Heart right ventricle (tissue), 16 donors: ENCODE results near the gene HLF. TPM values are rescaled to one million over a fixed set of nuclear protein-coding genes. Genes with fewer than 3 reads are reported as not detected.

Experiments
- ATAC-seq, 8 donors: fragments of 200-7000 bp; cut with Tn5 transposase; one replicate each; pipeline ENCODE4 v1.9.1; 2020; ENCODE audit warnings: mild to moderate bottlenecking in 8 of 8, moderate library complexity in 8 of 8, moderate number of reproducible peaks in 1 of 8
- DNase-seq, 2 donors: peaks; one replicate each; pipeline ENCODE4 v3.0.0-alpha.2; 2020
- H3K27ac ChIP-seq, 10 donors: fragments of 200-600 bp; sonication (generic) in 2 of 10; one replicate each; pipeline versions ENCODE4 v1.5.0 to v1.8.0; 2020 to 2022; ENCODE audit warnings: mild to moderate bottlenecking in 3 of 10
- H3K27me3 ChIP-seq, 7 donors: fragments of 200-600 bp; one replicate each; pipeline ENCODE4 v1.8.0; 2021 to 2022; ENCODE audit warnings: mild to moderate bottlenecking in 2 of 7
- H3K36me3 ChIP-seq, 9 donors: fragments of 200-600 bp; sonication (generic) in 1 of 9; one replicate each; pipeline versions ENCODE4 v1.5.0 to v1.8.0; 2020 to 2022; ENCODE audit warnings: mild to moderate bottlenecking in 2 of 9
- H3K4me1 ChIP-seq, 9 donors: fragments of 200-600 bp; sonication (generic) in 1 of 9; one replicate each; pipeline versions ENCODE4 v1.5.0 to v1.8.0; 2020 to 2022; ENCODE audit warnings: mild to moderate bottlenecking in 4 of 9
- H3K4me3 ChIP-seq, 10 donors: fragments of 200-600 bp; sonication (generic) in 2 of 10; one replicate each; pipeline versions ENCODE4 v1.5.0 to v1.8.0; 2020 to 2022; ENCODE audit warnings: mild to moderate bottlenecking in 7 of 10, moderate library complexity in 2 of 10
- H3K9me3 ChIP-seq, 11 donors: fragments of 200-600 bp in 10 of 11; sonication (generic) in 2 of 11; one replicate each; pipeline versions ENCODE4 v1.5.0 to v1.8.0; 2013 to 2022; ENCODE audit warnings: mild to moderate bottlenecking in 2 of 11, control low read depth in 1 of 11, moderate library complexity in 1 of 11
- WGBS, 2 donors: extraction: QIAGEN DNeasy Blood & Tissue Kit; methylation state at CpG; one replicate each; pipeline ENCODE4 v1.1.7; 2013; ENCODE audit warnings: inconsistent platforms in 1 of 2; 5-methylcytosine and 5-hydroxymethylcytosine counted together
- intact Hi-C, 10 donors: fragments of 100-400 bp; cut with DNase I; formaldehyde crosslinking; loops; one replicate each; pipeline versions ENCODE4 v1.11.1 to v1.14.2; 2022
- polyA plus RNA-seq, 2 donors: library from polyadenylated mRNA; stranded (reverse); fragments of 200-250 nt; gene quantifications; one replicate each; pipeline ENCODE4 v1.2.3, GENCODE V29; 2013
- total RNA-seq, 10 donors: library from RNA; stranded (reverse); fragmentation: NEBNext Ultra II Directional in 3 of 10; extraction: Animal tissue kit (Norgen Biotek cat#: 25700) in 3 of 10; gene quantifications; one replicate each; pipeline versions ENCODE4 v1.2.1 to v1.2.4, GENCODE V29; 2021 to 2023
- TF ChIP-seq, protein P1 (sequence below), 9 donors: fragments of 200-600 bp; sonication (generic) in 2 of 9; IDR thresholded peaks; one replicate each; pipeline versions ENCODE4 v1.5.0 to v1.8.0; 2021 to 2022; ENCODE audit warnings: antibody characterized with exemption in 9 of 9, mild to moderate bottlenecking in 5 of 9, moderate library complexity in 1 of 9
- donor health status: Arrhythmogenic right ventricular cardiomyopathy.
- donor health status: ischemic (EF 13 %, LVEDD 7.1; RV severe dilation, severe dysfunction).
- donor health status: healthy with polysubstance abuse.
- donor health status: DM: no; HTN: yes; CAD: no.
- donor health status: DM: no; HTN: no; CAD: no.
- donor health status: ischemic (EF 25% LVEDD 6.9; RV normal size, moderate dysfunction).
- donor health status: ischemic (EF 25% LVEDD 5.7; RV mildly dilated, moderate dysfunction).
- donor health status: healthy.
- donor health status: DM: yes; HTN: yes; CAD: no.
- donor health status: Ischemic cardiomyopathy.
- donor health status: ischemic (EF 35%, LVEDD 5.7; RV mildly dilated, moderate dysfunction).
- donor health status: nonischemic (EF 11% LVEDD 7.7; RV severe dilation, severe dysfunction).
- donor health status: DM: yes; HTN: yes; CAD: no.
- donor health status: PGD.
- donor health status: ischemic (EF 29% LVEDD 5.4; RV normal size, mild dysfunction).
- donor health status: nonischemic (EF 23%, LVEDD 6.1; RV moderate dilation, normal function).

The HLF gene
- total and polyA plus RNA-seq, 12 donors = 4.1 to 42.5 (median 30.1) TPM

DNA sequence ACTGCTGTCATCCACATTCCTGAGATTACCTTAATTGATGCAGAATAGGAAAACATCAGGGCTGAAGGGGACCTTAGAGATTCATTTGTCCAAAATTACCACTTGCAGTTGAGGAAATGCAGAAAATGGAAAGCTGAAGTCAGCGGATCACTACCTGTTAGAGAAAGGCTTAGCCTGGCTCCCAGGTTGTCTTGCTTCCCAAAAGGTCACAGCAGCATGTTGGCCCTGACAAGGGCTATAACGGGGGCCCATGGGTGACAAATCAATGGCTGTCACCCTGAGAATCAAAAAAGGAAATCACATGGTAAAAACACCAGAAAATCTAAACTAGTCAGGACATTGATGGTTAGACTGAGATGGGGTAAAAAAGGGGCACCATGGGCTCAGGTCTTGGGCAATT, 51.7 kb downstream of the HLF start:
- intact Hi-C loops = no loop called here
- peaks cover 0 to 79% (median 0%) of the 10 kb centered on the region in 9 donors for H3K36me3 ChIP-seq
- TF ChIP-seq, protein P1, sequence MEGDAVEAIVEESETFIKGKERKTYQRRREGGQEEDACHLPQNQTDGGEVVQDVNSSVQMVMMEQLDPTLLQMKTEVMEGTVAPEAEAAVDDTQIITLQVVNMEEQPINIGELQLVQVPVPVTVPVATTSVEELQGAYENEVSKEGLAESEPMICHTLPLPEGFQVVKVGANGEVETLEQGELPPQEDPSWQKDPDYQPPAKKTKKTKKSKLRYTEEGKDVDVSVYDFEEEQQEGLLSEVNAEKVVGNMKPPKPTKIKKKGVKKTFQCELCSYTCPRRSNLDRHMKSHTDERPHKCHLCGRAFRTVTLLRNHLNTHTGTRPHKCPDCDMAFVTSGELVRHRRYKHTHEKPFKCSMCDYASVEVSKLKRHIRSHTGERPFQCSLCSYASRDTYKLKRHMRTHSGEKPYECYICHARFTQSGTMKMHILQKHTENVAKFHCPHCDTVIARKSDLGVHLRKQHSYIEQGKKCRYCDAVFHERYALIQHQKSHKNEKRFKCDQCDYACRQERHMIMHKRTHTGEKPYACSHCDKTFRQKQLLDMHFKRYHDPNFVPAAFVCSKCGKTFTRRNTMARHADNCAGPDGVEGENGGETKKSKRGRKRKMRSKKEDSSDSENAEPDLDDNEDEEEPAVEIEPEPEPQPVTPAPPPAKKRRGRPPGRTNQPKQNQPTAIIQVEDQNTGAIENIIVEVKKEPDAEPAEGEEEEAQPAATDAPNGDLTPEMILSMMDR (IDR thresholded peaks at IDR 0.05) = no peak

DNA sequence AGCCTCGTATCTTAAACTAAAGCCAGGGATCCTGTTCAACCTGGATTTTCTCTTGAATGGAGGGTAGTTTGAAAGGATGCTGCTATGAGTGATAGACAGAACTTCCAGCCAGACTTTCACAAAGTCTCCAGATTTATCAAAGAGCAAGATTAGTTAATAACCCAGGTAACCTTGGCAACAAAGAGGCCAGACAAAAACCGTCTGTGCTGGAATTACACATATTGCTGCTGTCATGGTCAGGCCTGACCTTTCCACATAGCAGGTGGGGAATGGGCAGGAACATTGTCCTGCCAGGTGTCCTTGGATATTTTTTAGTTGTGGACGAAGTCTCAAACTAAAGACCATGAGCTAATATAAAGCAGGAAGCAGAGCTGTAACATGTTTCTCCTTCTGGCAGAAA, 52.5 kb downstream of the HLF start:
- TF ChIP-seq, protein P1 (IDR thresholded peaks at IDR 0.05) = no peak
- ATAC-seq (no peak), DNase-seq (no peak)
- 86 to 87% methylated on average over 3 of the region's 3 CpGs for WGBS, 2 donors
- Histone ChIP-seq H3K4me3 (no peak overlapping the region), H3K36me3 (peaks cover 0 to 80% (median 0%) of the 10 kb centered on the region in 9 donors), H3K27ac (no peak overlapping the region), H3K4me1 (peaks cover 0 to 5% (median 0%) of the 10 kb centered on the region in 9 donors), H3K9me3 (no peaks in the 10 kb centered on the region), H3K27me3 (no peaks in the 10 kb centered on the region)
- intact Hi-C loops = no loop called here

More for the DNA sequence above, 51.7 kb downstream of the HLF start:
- ATAC-seq = no peak
- peaks cover 0 to 5% (median 0%) of the 10 kb centered on the region in 9 donors for H3K4me1 ChIP-seq
- H3K27me3 ChIP-seq = no peaks in the 10 kb centered on the region
- no peak overlapping the region for H3K4me3 ChIP-seq
- H3K9me3 ChIP-seq = no peaks in the 10 kb centered on the region
- DNase-seq = no peak
- WGBS, 2 donors = 85 to 92% methylated on average over 2 of the region's 2 CpGs
- no peak overlapping the region for H3K27ac ChIP-seq

DNA sequence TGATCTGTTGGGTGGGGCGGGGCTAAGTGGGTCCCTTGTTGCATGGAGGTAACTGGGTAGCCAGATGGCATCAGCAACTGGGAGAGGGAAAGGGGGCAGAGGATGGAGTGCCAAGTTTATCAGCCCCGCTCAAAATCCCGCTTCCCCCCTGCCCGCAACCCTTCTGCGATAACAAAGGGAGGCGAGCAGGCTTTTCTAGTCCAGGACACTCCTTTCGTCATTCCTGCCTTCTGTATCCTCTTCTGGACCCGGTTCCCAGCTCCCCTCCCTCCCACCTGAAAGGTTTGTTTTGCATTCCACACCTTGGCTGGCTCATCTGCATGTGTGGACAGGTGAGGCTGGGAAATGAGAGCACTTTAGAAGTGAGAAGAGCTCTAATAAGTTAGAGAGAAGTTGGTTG, 53.3 kb downstream of the HLF start:
- 87 to 92% methylated on average over 8 of the region's 8 CpGs for WGBS, 2 donors
- no peaks in the 10 kb centered on the region for H3K9me3 ChIP-seq
- H3K4me1 ChIP-seq = peaks cover 0 to 5% (median 0%) of the 10 kb centered on the region in 9 donors
- no peak overlapping the region for H3K4me3 ChIP-seq
- H3K36me3 ChIP-seq = peaks cover 0 to 83% (median 0%) of the 10 kb centered on the region in 9 donors
- no peak overlapping the region for H3K27ac ChIP-seq
- intact Hi-C loops = no loop called here
- no peaks in the 10 kb centered on the region for H3K27me3 ChIP-seq
- DNase-seq (no peak), ATAC-seq (no peak)
- TF ChIP-seq, protein P1 (IDR thresholded peaks at IDR 0.05) = no peak

DNA sequence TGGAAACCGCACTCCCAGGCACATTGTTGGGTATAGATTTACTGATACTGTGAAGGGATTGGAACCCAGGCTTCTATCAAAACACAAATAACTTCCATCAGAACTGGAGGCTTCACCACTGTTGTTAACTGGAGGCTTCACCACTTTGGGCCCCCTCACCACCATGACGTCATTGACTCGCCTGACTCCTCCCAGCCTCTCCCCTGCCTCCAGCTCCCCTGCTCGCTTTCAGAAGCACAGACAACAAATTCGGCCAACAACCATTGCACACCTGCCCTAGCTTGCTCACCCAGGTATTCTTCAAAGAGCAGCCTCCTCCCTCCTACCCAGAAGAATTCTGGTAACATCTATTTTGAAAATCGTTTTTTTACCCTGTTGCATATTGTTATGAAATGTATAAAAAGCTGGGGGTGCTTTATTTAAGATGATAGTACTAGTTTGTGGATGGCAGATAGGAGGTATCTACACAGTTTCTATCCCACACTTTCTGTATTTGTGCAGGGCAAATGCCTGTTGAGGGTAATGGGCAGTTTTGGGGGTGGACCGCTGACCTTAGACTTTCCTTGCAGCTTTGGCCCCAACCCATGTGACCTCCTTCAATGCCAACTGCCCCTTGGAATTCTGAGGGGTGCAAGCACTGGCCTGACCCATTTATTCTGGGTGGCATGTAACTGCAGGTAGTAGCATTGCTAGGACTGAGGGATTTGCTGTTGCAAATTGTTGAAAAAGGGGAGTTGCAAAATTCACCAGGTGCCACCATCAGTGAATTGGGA, 54.1 kb downstream of the HLF start:
- TF ChIP-seq, protein P1 (IDR thresholded peaks at IDR 0.05) = no peak
- intact Hi-C loops = no loop called here
- DNase-seq (no peak), ATAC-seq (no peak)
- H3K4me3 ChIP-seq = no peak overlapping the region
- no peak overlapping the region for H3K27ac ChIP-seq
- H3K36me3 ChIP-seq = peaks cover 0 to 86% (median 0%) of the 10 kb centered on the region in 9 donors
- H3K4me1 ChIP-seq = peaks cover 0 to 5% (median 0%) of the 10 kb centered on the region in 9 donors
- 83 to 85% methylated on average over 7 of the region's 7 CpGs for WGBS, 2 donors
- H3K9me3 ChIP-seq = no peaks in the 10 kb centered on the region
- no peaks in the 10 kb centered on the region for H3K27me3 ChIP-seq
